K562 (cell line): ENCODE results near the gene B3GALT6. TPM values are rescaled to one million over a fixed set of nuclear protein-coding genes. Genes with fewer than 3 reads are reported as not detected.

ENCODE experiments used
- ATAC-seq: fragments of 200-7000 bp; cut with Tn5 transposase; 3 replicates; pipeline ENCODE4 v1.9.1; 2020; ENCODE audit warnings: moderate library complexity
- BruUV-seq: library from RNA; stranded (reverse); fragments of 400-500 nt; replicated peaks from 2 replicates; lab custom pipeline; 2021; lab: Mats Ljungman, UMichigan
- CTCF ChIA-PET: fragments of 300-600 bp; formaldehyde crosslinking; extraction: SDS; loops from one replicate; lab custom pipeline; 2021; ENCODE audit warnings: low intra/inter-chr PET ratio; lab: Yijun Ruan, JAX
- POLR2A ChIA-PET: fragments of 300-600, 350-650 bp; sonication (Branson Sonifier 250); formaldehyde crosslinking; extraction: SDS; loops from one replicate; lab custom pipeline; 2021; ENCODE audit warnings: antibody characterized with exemption, inconsistent platforms; lab: Yijun Ruan, JAX
- DNase-seq, 4 experiments: peaks; one replicate each; pipeline versions ENCODE4 v3.0.0 to v3.0.0-alpha.2; 2011 to 2018; ENCODE audit warnings: low spot score in 3 of 4, mixed read lengths in 3 of 4; ENCODE audit errors: extremely low read depth in 1 of 4
- FAIRE-seq: peaks from 2 replicates; lab custom pipeline; 2011; peaks lifted over from hg19 to GRCh38; lab: Jason Lieb, UNC
- H2AFZ ChIP-seq: 2 replicates; pipeline ENCODE4 v1.6.0; 2011; ENCODE audit warnings: low read depth, low read length, control low read depth, inconsistent platforms
- H3K27ac ChIP-seq: fragments of 200-600 bp; 3 replicates; pipeline ENCODE4 v1.8.0; 2011; ENCODE audit warnings: low read depth, mild to moderate bottlenecking, control low read depth, inconsistent platforms, low read length, moderate library complexity, mixed read lengths; ENCODE audit errors: extremely low read depth
- H3K27me3 ChIP-seq, 2 experiments: fragments of 300-600 bp in 1 of 2; 2 replicates in 1 of 2; 3 replicates in 1 of 2; pipeline versions ENCODE4 v1.6.0 to v1.8.0; 2011; ENCODE audit warnings: inconsistent platforms in 2 of 2, low read length in 2 of 2, mild to moderate bottlenecking in 1 of 2, mixed read lengths in 1 of 2, moderate library complexity in 1 of 2; ENCODE audit not compliant: control insufficient read depth in 2 of 2, insufficient read depth in 2 of 2
- H3K36me3 ChIP-seq: fragments of 300-600 bp; 3 replicates; pipeline ENCODE4 v1.8.0; 2011; ENCODE audit warnings: mild to moderate bottlenecking, low read length, inconsistent platforms; ENCODE audit not compliant: control insufficient read depth, insufficient read depth
- H3K4me1 ChIP-seq, 2 experiments: fragments of 200-600 bp in 1 of 2; replicated peaks in 1 of 2; 2 replicates in 1 of 2; 3 replicates in 1 of 2; pipeline versions ENCODE4 v1.5.1 to v1.8.0; 2011; ENCODE audit warnings: inconsistent platforms in 2 of 2, low read length in 2 of 2, mild to moderate bottlenecking in 1 of 2, mixed read lengths in 1 of 2, moderate library complexity in 1 of 2; ENCODE audit not compliant: control insufficient read depth in 2 of 2, insufficient read depth in 2 of 2
- H3K4me2 ChIP-seq: 2 replicates; pipeline ENCODE4 v1.6.1; 2011; ENCODE audit warnings: low read length, control low read depth, inconsistent platforms, mixed read lengths; ENCODE audit not compliant: insufficient read depth
- H3K4me3 ChIP-seq: fragments of 200-600 bp; sonication (generic), shearing (Covaris generic); 2 replicates; pipeline ENCODE4 v1.5.1; 2016; ENCODE audit warnings: control low read depth, inconsistent platforms
- H3K79me2 ChIP-seq: fragments of 200-600 bp; 3 replicates; pipeline ENCODE4 v1.8.0; 2011; ENCODE audit warnings: low read length, inconsistent platforms; ENCODE audit not compliant: control insufficient read depth, insufficient read depth
- H3K9ac ChIP-seq, 2 experiments: 2 replicates each; pipeline versions ENCODE4 v1.6.0 to v1.6.1; 2011; ENCODE audit warnings: low read depth in 2 of 2, low read length in 2 of 2, control low read depth in 1 of 2, inconsistent platforms in 1 of 2, mild to moderate bottlenecking in 1 of 2, mixed read lengths in 1 of 2; ENCODE audit not compliant: insufficient read depth in 1 of 2
- H3K9me1 ChIP-seq: one replicate; pipeline ENCODE4 v1.6.0; 2011; ENCODE audit warnings: inconsistent platforms, mild to moderate bottlenecking, low read length, moderate library complexity; ENCODE audit not compliant: control insufficient read depth, insufficient read depth
- H3K9me3 ChIP-seq: replicated peaks from 2 replicates; pipeline ENCODE4 v1.5.1; 2011; ENCODE audit warnings: low read depth, low read length, inconsistent platforms; ENCODE audit not compliant: control insufficient read depth, insufficient read depth
- H4K20me1 ChIP-seq: replicated peaks from 2 replicates; pipeline ENCODE4 v1.6.1; 2011; ENCODE audit warnings: low read length, inconsistent platforms, mixed read lengths; ENCODE audit not compliant: control insufficient read depth, insufficient read depth
- POLR2G ChIP-seq: fragments of 200-400 bp; formaldehyde crosslinking; IDR thresholded peaks from 2 replicates; pipeline ENCODE4 v1.6.1; 2017; ENCODE audit warnings: low read depth, mild to moderate bottlenecking, antibody characterized with exemption, low read length, moderate library complexity
- RBFOX2 ChIP-seq: fragments of 200-400 bp; formaldehyde crosslinking; IDR thresholded peaks from 2 replicates; pipeline ENCODE4 v1.6.1; 2017; ENCODE audit warnings: low read depth, mild to moderate bottlenecking, low read length, moderate library complexity
- THRB ChIP-seq: fragments of 450-650 bp; formaldehyde crosslinking; conservative IDR thresholded peaks from 2 replicates; pipeline ENCODE4 v1.4.0; 2022; ENCODE audit warnings: mild to moderate bottlenecking, missing genetic modification characterization
- ZFX ChIP-seq: sonication (generic); formaldehyde crosslinking; IDR thresholded peaks from 2 replicates; pipeline ENCODE4 v1.8.0; 2022; ENCODE audit warnings: mild to moderate bottlenecking, missing genetic modification reagents, moderate library complexity
- ZMIZ1 ChIP-seq, 2 experiments: fragments of 150-350 bp in 1 of 2; IDR thresholded peaks; 2 replicates each; pipeline ENCODE4 v1.6.1; 2012 to 2016; ENCODE audit warnings: low read depth in 2 of 2, low read length in 2 of 2, mild to moderate bottlenecking in 1 of 2, moderate library complexity in 1 of 2
- ZNF583 ChIP-seq: fragments of 250-450 bp; sonication (Bioruptor Pico); IDR thresholded peaks from 2 replicates; pipeline ENCODE4 v1.4.0; 2020
- WGBS: fragments of 100-300 bp; shearing (Covaris generic); methylation state at CpG from one replicate; pipeline ENCODE4 v1.1.6; 2016; ENCODE audit warnings: low coverage, mixed read lengths; ENCODE audit not compliant: insufficient coverage; ENCODE audit errors: missing lambda C conversion rate; 5-methylcytosine and 5-hydroxymethylcytosine counted together
- in situ Hi-C: fragments of 300-500 bp; cut with MboI; formaldehyde crosslinking; loops from 4 replicates; pipeline ENCODE4 v1.15.0; 2018; ENCODE audit warnings: inconsistent platforms, mixed read lengths
- intact Hi-C: fragments of 100-400 bp; cut with micrococcal nuclease; formaldehyde crosslinking; loops from 2 replicates; pipeline ENCODE4 v1.14.2; 2022
- polyA plus RNA-seq, 8 experiments: library from polyadenylated mRNA; depleted of rRNA in 4 of 8; stranded (reverse) in 5 of 8; unstranded in 3 of 8; fragments of >200 nt; fragmentation: Nextera tagmentation in 2 of 8; fragmentation: Illumina TruSeq in 1 of 8; extraction: Ambion mirVana in 2 of 8; extraction: Trizol in 1 of 8; gene quantifications; 2 replicates each; pipeline versions ENCODE4 v1.2.1 to v1.2.3, GENCODE V29; 2011 to 2014; ENCODE audit warnings: inconsistent platforms in 1 of 8, missing spikeins in 1 of 8
- total RNA-seq, 7 experiments: library from RNA; depleted of rRNA in 6 of 7; stranded (reverse); fragments of >200 nt in 6 of 7; fragmentation: Illumina TruSeq in 2 of 7; extraction: Trizol in 2 of 7; gene quantifications; 2 replicates each; pipeline versions ENCODE4 v1.2.1 to v1.2.3, GENCODE V29; 2011 to 2021; ENCODE audit warnings: low replicate concordance in 1 of 7

Gene B3GALT6
- total and polyA plus RNA-seq, 9 of the 15 experiments (the other 6 are each of a cell fraction or from before 2014, with no cell fraction given) = 0.68 to 29.8 (median 9.9) TPM

GRCh38 chr1:1233567-1233892, 1.5 kb downstream of the B3GALT6 start (continued):
- TF ChIP-seq THRB (CRISPR knock-in tag) = no peak

- no peak overlapping the region for H3K4me3 ChIP-seq
- peaks cover 9% of the 10 kb centered on the region for H3K9me3 ChIP-seq
- no peak for FAIRE-seq
- no peak for DNase-seq
- H3K27ac ChIP-seq = no peak overlapping the region
- BruUV-seq = no TSS peak
- H3K4me1 ChIP-seq = peaks cover 6 to 86% of the 10 kb centered on the region in 2 experiments; a peak in 4 of 5 replicates
- in situ Hi-C loops (no loop called here), intact Hi-C loops (loop anchor here (5.0 kb wide), 1 partner anchor 112 kb away; no protein-coding TSS in a partner anchor)
- no peaks in the 10 kb centered on the region for H4K20me1 ChIP-seq
- H3K9ac ChIP-seq = peak overlapping the region in 1 of 2 experiments; percentile 56; a peak in 2 of 4 replicates
- ChIA-PET CTCF (no interaction called here), POLR2A (interaction anchor here (0.7 kb wide), 1 partner anchor 119 kb away, joined by 3 read pairs; the partner anchor contains the start of gene C1orf159)
- peaks cover 24% of the 10 kb centered on the region; the same call in 2 of the 3 replicates for H3K36me3 ChIP-seq
- no peaks in the 10 kb centered on the region for H3K9me1 ChIP-seq
- no peak overlapping the region for H3K4me2 ChIP-seq
- H3K79me2 ChIP-seq = peaks cover 53% of the 10 kb centered on the region
- H3K27me3 ChIP-seq = no peaks in the 10 kb centered on the region
- no peak for ATAC-seq
- H2AFZ ChIP-seq = no peak overlapping the region
- WGBS = 87% methylated on average over 28 of the region's 28 CpGs
- TF ChIP-seq RBFOX2 (peak; percentile 56), ZMIZ1 (IDR thresholded peaks at IDR 0.05; ENCODE audit: low read depth in 2 of 2, low read length in 2 of 2) (no peak), ZFX (CRISPR knock-in tag) (no peak), ZNF583 (CRISPR knock-in tag) (no peak), POLR2G (peak; percentile 53)
- TF ChIP-seq, all 486 proteins: peak for 2
Measured at GRCh38 chr1:1234180-1234808, 2.3 kb downstream of the B3GALT6 start.
